WTC11 (cell line): Measurements from ENCODE around the gene PKP3.

ENCODE experiments used
- ESRRA ChIP-seq: sonication (generic); formaldehyde crosslinking; IDR thresholded peaks from 2 replicates; pipeline ENCODE4 v1.8.1; 2022; ENCODE audit warnings: mild to moderate bottlenecking, missing genetic modification reagents, borderline replicate concordance
- FOXK1 ChIP-seq: sonication (generic); formaldehyde crosslinking; IDR thresholded peaks from 2 replicates; pipeline ENCODE4 v1.8.0; 2022; ENCODE audit warnings: mild to moderate bottlenecking, moderate library complexity, missing genetic modification reagents
- RELA ChIP-seq: sonication (generic); formaldehyde crosslinking; IDR thresholded peaks from 2 replicates; pipeline ENCODE4 v1.8.1; 2022; ENCODE audit warnings: missing genetic modification reagents, mild to moderate bottlenecking, borderline replicate concordance
- TF ChIP-seq, protein P1 (sequence below): sonication (generic); formaldehyde crosslinking; IDR thresholded peaks from 2 replicates; pipeline ENCODE4 v1.8.1; 2022; ENCODE audit warnings: mild to moderate bottlenecking, moderate library complexity, missing genetic modification reagents
- TF ChIP-seq, protein P2 (sequence below): fragments of 200-600 bp; IDR thresholded peaks from 2 replicates; pipeline ENCODE4 v1.8.0; 2022; ENCODE audit warnings: antibody characterized with exemption
- TF ChIP-seq, protein P3 (sequence below): fragments of 250-450 bp; sonication (Bioruptor Pico); IDR thresholded peaks from 2 replicates; pipeline ENCODE4 v1.8.0; 2021; ENCODE audit warnings: mild to moderate bottlenecking

DNA sequence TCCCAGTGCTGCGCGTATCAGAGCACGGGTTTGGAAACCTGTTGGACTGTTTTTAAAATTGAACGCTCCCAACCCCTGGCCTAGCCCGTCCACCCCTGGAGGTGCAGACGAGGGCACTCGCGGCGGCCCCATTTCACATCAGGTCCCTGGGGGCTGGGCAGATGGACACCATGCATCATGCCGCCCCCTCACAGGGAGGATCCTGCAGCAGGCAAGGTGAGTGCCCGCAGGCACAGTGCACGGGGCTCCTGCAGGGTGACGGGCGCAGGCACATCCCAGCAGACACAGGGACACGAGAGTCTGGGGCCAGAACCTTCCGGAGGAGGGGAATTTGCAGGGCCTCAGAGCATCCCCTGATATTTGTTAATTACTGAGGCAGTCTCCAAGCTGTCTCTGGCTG, 40.5 kb downstream of the PKP3 start:
- TF ChIP-seq FOXK1 (CRISPR knock-in tag) = no peak
- TF ChIP-seq, protein P1, sequence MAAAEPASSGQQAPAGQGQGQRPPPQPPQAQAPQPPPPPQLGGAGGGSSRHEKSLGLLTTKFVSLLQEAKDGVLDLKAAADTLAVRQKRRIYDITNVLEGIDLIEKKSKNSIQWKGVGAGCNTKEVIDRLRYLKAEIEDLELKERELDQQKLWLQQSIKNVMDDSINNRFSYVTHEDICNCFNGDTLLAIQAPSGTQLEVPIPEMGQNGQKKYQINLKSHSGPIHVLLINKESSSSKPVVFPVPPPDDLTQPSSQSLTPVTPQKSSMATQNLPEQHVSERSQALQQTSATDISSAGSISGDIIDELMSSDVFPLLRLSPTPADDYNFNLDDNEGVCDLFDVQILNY (CRISPR knock-in tag) = no peak
- no peak for TF ChIP-seq ESRRA
- no peak for TF ChIP-seq RELA
- TF ChIP-seq, protein P2, sequence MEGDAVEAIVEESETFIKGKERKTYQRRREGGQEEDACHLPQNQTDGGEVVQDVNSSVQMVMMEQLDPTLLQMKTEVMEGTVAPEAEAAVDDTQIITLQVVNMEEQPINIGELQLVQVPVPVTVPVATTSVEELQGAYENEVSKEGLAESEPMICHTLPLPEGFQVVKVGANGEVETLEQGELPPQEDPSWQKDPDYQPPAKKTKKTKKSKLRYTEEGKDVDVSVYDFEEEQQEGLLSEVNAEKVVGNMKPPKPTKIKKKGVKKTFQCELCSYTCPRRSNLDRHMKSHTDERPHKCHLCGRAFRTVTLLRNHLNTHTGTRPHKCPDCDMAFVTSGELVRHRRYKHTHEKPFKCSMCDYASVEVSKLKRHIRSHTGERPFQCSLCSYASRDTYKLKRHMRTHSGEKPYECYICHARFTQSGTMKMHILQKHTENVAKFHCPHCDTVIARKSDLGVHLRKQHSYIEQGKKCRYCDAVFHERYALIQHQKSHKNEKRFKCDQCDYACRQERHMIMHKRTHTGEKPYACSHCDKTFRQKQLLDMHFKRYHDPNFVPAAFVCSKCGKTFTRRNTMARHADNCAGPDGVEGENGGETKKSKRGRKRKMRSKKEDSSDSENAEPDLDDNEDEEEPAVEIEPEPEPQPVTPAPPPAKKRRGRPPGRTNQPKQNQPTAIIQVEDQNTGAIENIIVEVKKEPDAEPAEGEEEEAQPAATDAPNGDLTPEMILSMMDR = no peak
- TF ChIP-seq, protein P3, sequence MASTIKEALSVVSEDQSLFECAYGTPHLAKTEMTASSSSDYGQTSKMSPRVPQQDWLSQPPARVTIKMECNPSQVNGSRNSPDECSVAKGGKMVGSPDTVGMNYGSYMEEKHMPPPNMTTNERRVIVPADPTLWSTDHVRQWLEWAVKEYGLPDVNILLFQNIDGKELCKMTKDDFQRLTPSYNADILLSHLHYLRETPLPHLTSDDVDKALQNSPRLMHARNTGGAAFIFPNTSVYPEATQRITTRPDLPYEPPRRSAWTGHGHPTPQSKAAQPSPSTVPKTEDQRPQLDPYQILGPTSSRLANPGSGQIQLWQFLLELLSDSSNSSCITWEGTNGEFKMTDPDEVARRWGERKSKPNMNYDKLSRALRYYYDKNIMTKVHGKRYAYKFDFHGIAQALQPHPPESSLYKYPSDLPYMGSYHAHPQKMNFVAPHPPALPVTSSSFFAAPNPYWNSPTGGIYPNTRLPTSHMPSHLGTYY = no peak
